Measurements from ENCODE around the gene ANKRD40CL. TPM values are rescaled to one million over a fixed set of nuclear protein-coding genes. Genes with fewer than 3 reads are reported as not detected.
A peak's percentile ranks its signal among the peaks of the same experiment; 100 is the strongest.

ANKRD40CL gene
- total RNA-seq, 1 donor from 2014 or later: 0.42 TPM

DNA sequence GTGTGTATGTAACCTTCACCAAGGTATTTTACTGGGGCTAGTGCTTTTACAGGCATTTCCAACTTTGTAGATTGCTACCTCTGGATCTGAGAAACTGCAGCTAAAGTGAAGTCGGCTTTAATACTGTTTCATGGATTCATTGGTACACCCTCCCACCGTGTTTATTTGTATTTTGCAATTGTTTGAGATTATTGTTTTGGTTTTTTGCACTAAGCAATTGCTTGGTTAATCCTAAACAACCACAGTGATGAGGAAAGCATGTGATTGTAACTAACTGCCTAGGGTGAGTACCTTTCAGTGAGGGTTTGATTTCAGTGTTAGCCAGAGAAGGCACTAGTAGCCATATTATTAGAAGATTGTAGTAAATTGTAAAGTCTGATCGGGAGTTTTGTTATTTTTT is 44.6 kb downstream of the ANKRD40CL start:
- peak overlapping the region; percentile 3 for H3K4me3 Mint-ChIP-seq
- ATAC-seq (ENCODE audit: low read depth) (no peak), DNase-seq (no peak)
- peaks cover 70% of the 10 kb centered on the region for H3K4me1 Mint-ChIP-seq
- H3K36me3 Mint-ChIP-seq (ENCODE audit: low read depth): peaks cover 35% of the 10 kb centered on the region
- no peaks in the 10 kb centered on the region for H3K27me3 Mint-ChIP-seq
- intact Hi-C loops (cut with micrococcal nuclease): no loop called here
- TF ChIP-seq, protein P1, sequence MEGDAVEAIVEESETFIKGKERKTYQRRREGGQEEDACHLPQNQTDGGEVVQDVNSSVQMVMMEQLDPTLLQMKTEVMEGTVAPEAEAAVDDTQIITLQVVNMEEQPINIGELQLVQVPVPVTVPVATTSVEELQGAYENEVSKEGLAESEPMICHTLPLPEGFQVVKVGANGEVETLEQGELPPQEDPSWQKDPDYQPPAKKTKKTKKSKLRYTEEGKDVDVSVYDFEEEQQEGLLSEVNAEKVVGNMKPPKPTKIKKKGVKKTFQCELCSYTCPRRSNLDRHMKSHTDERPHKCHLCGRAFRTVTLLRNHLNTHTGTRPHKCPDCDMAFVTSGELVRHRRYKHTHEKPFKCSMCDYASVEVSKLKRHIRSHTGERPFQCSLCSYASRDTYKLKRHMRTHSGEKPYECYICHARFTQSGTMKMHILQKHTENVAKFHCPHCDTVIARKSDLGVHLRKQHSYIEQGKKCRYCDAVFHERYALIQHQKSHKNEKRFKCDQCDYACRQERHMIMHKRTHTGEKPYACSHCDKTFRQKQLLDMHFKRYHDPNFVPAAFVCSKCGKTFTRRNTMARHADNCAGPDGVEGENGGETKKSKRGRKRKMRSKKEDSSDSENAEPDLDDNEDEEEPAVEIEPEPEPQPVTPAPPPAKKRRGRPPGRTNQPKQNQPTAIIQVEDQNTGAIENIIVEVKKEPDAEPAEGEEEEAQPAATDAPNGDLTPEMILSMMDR (IDR thresholded peaks at IDR 0.05): no peak
- no peaks in the 10 kb centered on the region for H3K9me3 Mint-ChIP-seq
- H3K27ac Mint-ChIP-seq: no peak overlapping the region
- CTCF ChIA-PET: no interaction called here
- POLR2A ChIA-PET: interaction anchor here (0.7 kb wide), 1 partner anchor 63 kb away, joined by 3 read pairs; no protein-coding TSS in a partner anchor

DNA sequence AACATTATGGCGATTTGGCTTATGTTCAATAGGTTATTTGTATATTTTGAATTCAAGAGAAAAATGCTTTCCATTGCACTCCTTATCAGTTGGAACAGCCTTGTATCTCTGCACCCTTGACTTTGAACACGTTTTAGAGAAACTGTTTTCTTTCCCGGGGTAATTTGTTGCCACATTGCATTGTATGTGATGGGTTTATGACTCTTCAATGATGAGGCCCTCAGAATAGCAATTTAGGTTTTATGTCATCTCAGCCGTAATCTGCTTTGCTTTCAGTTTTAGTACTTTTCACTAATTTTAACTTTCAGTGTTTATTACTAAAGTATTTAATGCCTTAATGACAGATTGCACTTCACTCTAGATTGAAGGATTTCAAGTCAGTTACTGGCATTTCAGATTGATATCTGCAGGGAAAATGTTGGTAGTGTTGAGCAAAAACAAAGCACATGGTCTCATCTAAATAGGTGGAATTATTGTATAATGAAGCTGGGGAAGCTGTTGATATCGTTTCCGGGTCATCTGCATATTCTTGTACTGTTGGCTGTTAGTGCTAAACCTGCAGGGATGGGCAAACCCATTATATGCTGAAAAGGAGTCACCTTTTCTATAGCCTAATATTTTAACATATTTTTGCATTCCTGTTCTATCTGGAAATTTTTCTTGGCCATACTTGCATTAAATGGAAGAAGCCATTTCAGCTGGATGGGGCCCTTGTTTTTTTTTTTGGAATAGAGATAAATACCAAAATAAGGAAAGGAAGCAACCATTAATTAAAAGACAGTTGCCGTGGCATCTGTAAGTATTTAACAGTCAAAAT is 45.9 kb downstream of the ANKRD40CL start:
- CTCF ChIA-PET: no interaction called here
- intact Hi-C loops (cut with micrococcal nuclease): no loop called here
- POLR2A ChIA-PET: interaction anchor here (0.7 to 1.0 kb wide), 4 partner anchors 15 to 447 kb away, joined by 3 to 10 read pairs (median 4); partner anchors contain the start of gene TOB1

DNA sequence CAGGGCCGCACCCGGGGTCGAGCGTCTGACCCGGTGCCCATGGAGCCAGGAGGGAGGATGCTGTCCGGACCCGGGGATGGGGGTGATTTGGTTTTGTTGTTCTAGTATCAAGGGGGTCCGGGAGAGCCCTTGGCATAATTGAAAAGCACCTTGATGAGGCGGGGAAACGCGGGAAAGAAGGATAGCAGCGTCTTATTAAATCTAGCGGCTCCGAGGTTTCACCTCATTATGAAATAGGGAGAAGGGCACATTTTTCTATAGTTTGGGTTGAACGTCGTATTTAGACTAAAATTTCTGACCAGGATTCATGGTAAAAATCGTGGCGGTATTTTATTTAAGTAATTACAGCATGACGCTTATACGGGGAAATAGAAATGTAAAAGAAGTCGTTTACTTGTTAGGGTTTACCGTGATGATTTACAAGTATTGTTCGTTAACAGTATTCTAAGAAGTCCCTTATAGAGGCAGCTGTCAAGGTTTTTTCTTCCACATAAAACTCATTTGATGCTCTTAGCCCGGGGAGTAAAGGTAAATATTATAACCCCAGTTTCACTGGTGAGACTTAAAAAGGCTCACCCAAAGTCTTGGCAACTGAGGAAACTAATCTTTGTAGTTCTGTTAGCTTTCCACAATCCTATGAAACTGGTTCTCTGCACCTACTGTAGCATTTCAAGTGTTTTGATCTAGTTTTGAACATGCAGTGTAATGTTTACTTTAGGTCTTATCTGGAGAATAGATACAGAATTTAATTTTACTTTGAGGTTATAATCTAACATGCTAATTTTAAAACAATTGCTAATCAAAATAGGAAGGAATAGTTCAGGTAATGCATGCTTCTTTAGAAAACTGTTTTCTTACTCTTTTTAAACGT is 47.2 kb downstream of the ANKRD40CL start:
- DNase-seq (no peak), ATAC-seq (ENCODE audit: low read depth) (no peak)
- Mint-ChIP-seq H3K9me3 (no peaks in the 10 kb centered on the region), H3K36me3 (ENCODE audit: low read depth) (peaks cover 25% of the 10 kb centered on the region), H3K4me3 (peak overlapping the region; percentile 97), H3K27ac (peak overlapping the region; percentile 98), H3K4me1 (peaks cover 53% of the 10 kb centered on the region), H3K27me3 (no peaks in the 10 kb centered on the region)
- intact Hi-C loops (cut with micrococcal nuclease): loop anchor here (1.0 kb wide), 3 partner anchors 13 to 540 kb away; partner anchors contain the start of genes ANKRD40, MBTD1 and UTP18
- POLR2A ChIA-PET: interaction anchor here (0.7 to 3.0 kb wide), 12 partner anchors 12 to 570 kb away, joined by 3 to 48 read pairs (median 5); partner anchors contain the start of genes ANKRD40, LRRC59, PPP1R9B and TOB1
- CTCF ChIA-PET: no interaction called here
- TF ChIP-seq, protein P1 (IDR thresholded peaks at IDR 0.05): no peak

More for the DNA sequence above, 45.9 kb downstream of the ANKRD40CL start:
- Mint-ChIP-seq H3K36me3 (ENCODE audit: low read depth) (peaks cover 29% of the 10 kb centered on the region), H3K27ac (peak overlapping the region; percentile 98), H3K4me1 (peaks cover 58% of the 10 kb centered on the region), H3K27me3 (no peaks in the 10 kb centered on the region), H3K9me3 (no peaks in the 10 kb centered on the region), H3K4me3 (peak overlapping the region; percentile 97)
- ATAC-seq (ENCODE audit: low read depth) (no peak), DNase-seq (no peak)
- TF ChIP-seq, protein P1 (IDR thresholded peaks at IDR 0.05): no peak

DNA sequence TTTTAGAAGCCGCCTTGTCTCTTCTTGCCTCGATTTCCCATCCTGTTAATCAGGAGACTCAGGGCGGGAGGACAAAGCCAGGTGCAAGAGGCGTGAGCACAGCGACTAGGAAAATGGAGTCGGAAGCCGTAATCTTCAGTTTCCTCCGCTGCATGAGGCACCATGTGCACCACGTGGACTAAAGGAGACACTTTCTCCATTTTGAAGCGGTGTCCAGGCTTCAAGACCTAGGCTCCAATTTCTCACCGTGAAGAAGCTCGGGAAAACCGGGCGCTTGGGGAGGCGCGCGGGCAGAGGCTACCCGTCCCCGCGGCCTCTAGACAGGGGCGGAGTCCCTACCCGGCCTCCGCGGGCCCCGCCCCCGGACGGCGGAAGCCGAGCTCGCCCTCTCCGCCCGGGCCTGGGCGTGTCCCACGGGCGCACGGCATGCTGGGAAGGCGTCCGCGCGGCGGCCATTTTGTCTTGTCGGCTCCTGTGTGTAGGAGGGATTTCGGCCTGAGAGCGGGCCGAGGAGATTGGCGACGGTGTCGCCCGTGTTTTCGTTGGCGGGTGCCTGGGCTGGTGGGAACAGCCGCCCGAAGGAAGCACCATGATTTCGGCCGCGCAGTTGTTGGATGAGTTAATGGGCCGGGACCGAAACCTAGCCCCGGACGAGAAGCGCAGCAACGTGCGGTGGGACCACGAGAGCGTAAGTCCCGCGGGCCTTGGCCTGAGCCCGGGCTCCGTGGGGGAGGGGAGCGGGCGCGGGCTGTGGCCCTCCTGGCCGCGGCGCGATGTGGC is 48.0 kb downstream of the ANKRD40CL start, which contains the start of gene LUC7L3:
TSS of gene LUC7L3 (plus strand) at position 460 of the 780 bp plus-strand sequence. CDS start at position 590, 130 bp downstream.
- POLR2A ChIA-PET: interaction anchor here (0.7 to 3.0 kb wide), 10 partner anchors 11 to 569 kb away, joined by 3 to 48 read pairs (median 6); partner anchors contain the start of genes ANKRD40, LRRC59, PPP1R9B and TOB1
- H3K9me3 Mint-ChIP-seq: no peaks in the 10 kb centered on the region
- peak within 1 kb of the TSS; percentile 98 for H3K27ac Mint-ChIP-seq

More for the DNA sequence above, 48.0 kb downstream of the ANKRD40CL start, which contains the start of gene LUC7L3:
- intact Hi-C loops (cut with micrococcal nuclease): loop anchor here (1.0 kb wide), 3 partner anchors 12 to 541 kb away; partner anchors contain the start of genes ANKRD40, MBTD1 and UTP18
- CTCF ChIA-PET: no interaction called here
- Mint-ChIP-seq H3K4me3 (peak within 1 kb of the TSS; percentile 97), H3K27me3 (no peaks in the 10 kb centered on the region), H3K36me3 (ENCODE audit: low read depth) (peaks cover 25% of the 10 kb centered on the region), H3K4me1 (peaks cover 45% of the 10 kb centered on the region)
- ATAC-seq (ENCODE audit: low read depth) (peak; percentile 92), DNase-seq (peak; percentile 97)
- TF ChIP-seq, protein P1 (IDR thresholded peaks at IDR 0.05): no peak

Measured in activated B cell treated with CpG ODN at 0.5 μM for 24 hours (primary cell).